HG03520 (cell line): Measurements from ENCODE around the gene ZNF598.

Source experiments
- ATAC-seq: cut with Tn5 transposase; IDR thresholded peaks from one replicate; pipeline ENCODE4 v1.9.1; 2021; ENCODE audit warnings: mild to moderate bottlenecking, moderate library complexity; ENCODE audit not compliant: unreplicated experiment

ZNF598 gene

DNA sequence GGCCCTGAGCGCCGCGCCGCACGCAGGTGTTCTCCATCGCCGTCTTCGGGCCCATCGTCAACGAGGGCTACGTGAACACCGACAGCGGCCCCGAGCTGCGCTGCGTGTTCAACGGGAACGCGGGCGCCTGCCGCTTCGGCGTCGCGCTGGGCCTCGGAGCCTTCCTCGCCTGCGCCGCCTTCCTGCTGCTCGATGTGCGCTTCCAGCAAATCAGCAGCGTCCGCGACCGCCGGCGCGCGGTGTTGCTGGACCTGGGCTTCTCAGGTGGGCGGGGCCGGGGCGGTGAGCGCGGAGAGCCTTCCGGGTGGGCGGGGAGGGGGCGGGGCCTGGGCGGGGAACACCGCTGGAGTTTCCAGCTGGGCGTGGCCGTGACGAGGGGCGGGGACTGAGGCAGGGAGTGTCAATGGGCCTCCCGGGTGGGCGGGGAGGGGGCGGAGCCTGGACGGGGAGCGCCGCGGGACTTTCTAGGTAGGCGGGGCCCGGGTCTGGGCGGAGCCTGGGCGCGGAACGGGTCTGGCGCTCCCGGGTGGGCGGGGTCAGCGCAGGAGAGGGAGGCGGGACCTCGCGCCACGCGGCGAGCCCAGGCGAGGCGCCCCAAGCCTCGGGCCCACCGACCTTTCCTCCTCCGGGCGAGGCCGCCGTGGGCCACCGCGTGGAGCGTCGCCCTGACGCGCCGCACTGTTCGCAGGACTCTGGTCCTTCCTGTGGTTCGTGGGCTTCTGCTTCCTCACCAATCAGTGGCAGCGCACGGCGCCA is 17.5 kb downstream of the ZNF598 start:
- ATAC-seq = peak; percentile 52

DNA sequence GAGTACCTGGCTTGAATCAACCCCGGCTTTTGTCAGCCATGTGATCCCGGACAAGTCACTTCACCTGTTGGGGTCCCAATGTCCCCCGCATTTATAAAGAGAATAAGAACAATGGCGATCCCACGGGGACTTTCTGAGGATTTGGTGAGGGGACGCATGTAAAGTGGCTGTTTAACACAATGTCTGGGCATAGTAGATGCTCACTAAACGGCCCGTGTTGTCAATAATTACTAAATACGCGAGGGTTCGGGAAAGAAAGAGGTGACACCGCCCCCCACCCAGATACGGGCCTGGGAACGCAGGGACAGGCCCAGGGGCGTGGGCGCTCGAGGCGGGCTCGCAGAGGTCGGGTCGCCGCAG is 18.1 kb downstream of the ZNF598 start:
- no peak for ATAC-seq

- ATAC-seq = peak; percentile 36
These were observed 18.5 kb downstream of the ZNF598 start for GRCh38 chr16:1991135-1991551.

DNA sequence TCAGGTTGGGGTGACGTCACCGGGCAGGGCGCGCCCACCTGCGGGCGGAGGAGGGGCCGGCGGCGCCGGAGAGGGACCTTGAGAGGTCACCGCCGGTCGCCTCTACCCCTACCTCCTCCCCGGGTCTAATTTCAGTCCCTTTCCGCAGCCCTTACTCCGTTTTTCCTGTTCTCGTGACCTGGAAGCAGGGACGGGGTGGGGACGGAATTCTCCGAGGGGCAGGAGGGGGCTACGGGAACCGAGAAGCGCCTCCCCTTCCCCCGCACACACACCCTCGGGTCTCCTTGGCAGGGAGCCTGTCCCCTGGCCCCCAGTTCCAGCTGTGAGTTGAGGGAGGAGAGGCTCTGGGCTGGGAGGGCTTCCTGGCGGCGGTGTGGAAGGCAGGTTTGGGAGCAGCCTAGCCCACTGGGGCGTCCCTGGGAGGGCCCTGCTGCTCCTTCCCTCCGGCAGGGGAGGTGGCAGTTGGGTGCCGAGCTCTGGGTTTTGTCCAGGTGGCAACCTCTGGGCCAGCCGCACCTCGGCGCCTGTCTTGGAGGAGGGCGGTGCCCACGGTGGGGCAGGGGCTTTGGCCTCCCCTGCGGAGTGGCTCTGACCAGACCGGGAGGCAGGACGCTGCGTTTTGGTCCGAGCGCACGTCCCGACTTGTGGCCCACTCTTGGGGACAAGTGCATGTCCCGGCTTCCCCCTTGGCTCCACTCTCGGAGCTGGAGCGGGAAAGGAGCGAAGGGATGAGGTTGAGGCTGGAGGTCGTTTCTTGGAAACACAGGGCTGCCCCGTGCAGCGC is 19.1 kb downstream of the ZNF598 start:
- no peak for ATAC-seq

DNA sequence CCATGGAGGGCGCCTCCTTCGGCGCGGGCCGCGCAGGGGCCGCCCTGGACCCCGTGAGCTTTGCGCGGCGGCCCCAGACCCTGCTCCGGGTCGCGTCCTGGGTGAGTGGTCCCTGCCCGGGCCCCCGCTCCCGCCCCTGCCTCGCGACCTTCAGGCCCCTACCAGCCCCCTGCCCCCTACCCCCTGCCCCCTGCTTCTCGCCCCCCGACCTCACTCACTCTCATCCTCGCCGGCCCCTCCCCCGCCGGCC is 19.6 kb downstream of the ZNF598 start:
- no peak for ATAC-seq

- ATAC-seq = no peak
These were observed 20.2 kb downstream of the ZNF598 start, which contains the start of gene SYNGR3 for GRCh38 chr16:1989209-1990100. TSS of gene SYNGR3 (plus strand) at chr16:1989970. CDS start at chr16:1990103, 133 bp downstream.

GRCh38 chr16:1987198-1987597 is 22.4 kb downstream of the ZNF598 start:
- no peak for ATAC-seq

GRCh38 chr16:1985466-1986150 is 24.0 kb downstream of the ZNF598 start:
- ATAC-seq = no peak

DNA sequence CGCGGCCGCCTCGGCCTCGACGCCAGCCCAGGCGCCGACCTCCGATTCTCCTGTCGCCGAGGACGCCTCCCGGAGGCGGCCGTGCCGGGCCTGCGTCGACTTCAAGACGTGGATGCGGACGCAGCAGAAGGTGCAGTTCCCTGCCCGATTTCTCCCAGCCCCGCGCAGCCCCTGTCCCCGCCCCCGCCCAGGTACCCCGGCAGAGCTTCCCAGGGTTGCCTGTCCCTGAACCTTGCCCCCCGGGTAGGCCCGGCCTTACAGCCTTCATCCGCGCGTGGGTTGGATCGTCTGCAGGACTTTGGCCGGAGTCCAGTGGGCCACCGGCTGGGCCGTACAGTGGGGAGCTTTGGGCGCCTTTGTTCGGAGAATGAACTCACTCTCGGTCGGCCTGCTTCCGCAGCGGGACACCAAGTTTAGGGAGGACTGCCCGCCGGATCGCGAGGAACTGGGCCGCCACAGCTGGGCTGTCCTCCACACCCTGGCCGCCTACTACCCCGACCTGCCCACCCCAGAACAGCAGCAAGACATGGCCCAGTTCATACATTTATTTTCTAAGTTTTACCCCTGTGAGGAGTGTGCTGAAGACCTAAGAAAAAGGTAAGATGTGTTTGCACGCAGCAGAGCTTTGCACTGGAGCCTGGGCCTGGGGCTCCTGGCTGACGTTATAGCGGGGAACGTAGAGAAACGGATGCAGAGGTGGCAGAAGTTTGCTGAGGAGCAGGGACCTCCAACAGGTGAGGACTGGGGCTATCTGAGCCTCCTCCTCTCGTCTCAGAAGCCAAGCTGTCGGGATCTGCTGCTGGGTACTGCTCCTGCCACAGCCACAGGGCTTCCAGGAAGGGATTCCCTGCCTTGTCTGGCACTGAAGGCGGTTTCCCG is 25.0 kb downstream of the ZNF598 start:
- ATAC-seq = no peak

GRCh38 chr16:1983544-1984346 is 25.9 kb downstream of the ZNF598 start, which contains the start of gene GFER:
TSS of gene GFER (plus strand) at chr16:1984193. CDS start at chr16:1984219, 26 bp downstream.
- ATAC-seq = peak; percentile 62

DNA sequence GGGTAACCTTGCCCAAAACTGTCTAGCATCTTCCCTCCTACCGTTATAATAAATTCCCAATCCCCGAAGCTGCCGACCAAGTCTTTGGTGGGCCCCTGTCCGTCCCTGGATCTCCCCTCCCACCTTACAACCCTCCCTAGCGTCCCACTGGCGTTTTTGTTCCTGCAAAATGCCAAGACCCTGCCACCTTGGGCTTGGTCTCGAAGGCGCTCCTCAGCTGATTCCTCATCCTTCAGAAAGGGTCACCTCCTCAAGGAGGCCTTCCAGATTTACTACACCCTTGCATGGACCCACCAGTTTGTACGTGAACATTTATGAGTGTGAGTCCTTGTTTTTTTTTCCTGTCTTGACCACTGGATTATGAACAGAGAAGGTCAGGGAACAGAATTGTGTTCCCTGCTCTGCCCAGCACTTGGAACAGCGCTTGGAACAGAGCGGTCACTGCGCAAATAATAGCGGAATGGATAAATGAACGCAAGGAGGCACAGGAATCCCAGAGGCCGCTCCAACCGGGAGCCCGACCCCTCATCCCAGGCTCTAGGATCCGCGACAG is 26.6 kb downstream of the ZNF598 start:
- no peak for ATAC-seq

DNA sequence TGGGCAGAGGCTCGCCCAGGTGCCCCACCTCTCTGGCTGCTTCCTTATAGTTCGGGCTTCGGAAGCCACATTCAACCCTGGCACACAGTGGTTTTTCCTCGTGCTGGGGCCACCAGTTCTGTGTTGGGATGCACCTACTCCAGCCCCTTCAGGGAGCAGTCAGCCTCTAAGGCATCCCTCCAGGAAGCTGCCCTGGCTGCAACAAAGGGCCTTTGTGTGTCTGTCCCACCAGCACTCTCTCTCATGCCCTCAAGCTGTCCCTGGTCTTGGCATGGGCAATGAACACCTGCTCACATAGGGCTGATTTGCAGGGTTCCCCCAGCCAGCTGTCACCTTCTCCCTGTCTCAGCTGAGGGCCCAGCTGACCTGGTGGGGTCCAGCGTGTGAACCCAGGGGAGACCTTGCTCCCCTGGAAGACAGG is 27.6 kb downstream of the ZNF598 start:
- ATAC-seq = no peak

- ATAC-seq = no peak
These were observed 28.2 kb downstream of the ZNF598 start, which contains the start of gene NOXO1 for GRCh38 chr16:1981398-1981836. TSS of gene NOXO1 (minus strand) at chr16:1981469. CDS start at chr16:1981179, 290 bp downstream.

DNA sequence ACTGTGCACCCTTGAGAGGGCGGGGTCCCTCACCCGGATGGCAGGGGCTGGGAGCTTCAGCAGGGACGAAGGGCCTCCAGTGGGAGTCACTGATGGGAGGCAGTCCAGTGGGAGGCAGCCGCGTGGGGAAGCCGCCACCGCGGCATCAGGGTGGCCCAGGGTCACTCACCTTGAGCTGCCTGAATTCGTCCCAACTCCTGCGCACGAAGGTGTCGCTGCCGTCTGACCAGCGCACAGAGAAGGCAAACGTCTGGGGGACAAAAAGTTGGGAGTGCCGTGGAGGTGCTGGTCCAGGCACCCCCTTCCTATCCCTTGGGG is 28.9 kb downstream of the ZNF598 start:
- ATAC-seq = no peak

GRCh38 chr16:1980030-1980769 is 29.4 kb downstream of the ZNF598 start:
- no peak for ATAC-seq

DNA sequence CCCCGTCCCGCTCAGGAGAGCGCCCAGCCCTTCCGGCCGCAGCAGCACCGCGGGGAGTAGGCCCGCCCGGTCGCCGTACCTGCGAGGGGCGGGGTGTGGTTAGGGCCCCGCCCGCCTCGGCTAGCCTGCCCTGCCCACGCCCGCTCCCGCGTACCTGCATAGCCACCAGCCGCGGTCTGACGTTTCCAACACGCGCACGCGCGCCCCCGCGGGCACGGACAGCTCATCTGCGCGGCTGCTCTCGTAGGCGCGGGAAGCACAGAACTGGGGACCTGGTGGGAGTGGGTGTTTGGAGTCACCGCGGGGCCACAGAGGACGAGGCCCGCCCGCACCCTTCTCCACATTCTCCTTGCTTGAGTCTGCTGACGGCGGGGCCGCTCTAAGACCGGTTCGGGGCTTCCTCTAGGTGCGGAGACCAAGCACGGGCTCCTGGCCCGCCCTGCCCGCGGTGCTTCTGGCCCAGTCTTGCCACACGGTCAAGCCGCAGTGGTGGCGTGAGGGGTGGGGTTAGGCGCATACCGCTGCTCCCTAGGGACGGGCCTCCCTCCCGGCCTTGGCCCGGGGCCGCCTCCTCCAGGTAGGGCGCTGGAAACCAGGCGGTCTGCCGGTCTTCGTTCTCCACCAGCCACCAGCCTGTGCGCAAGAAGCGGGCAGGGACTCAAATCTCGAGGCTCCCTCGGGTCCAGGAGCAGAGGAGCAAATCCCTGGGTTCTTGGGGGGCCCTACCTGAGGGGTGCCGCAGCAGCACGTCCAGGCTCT is 30.2 kb downstream of the ZNF598 start:
- ATAC-seq = no peak

- no peak for ATAC-seq
These were observed 31.0 kb downstream of the ZNF598 start for GRCh38 chr16:1978476-1979120.
